Activated naive CD8-positive, alpha-beta T cell (primary cell): ENCODE data around the gene EHBP1.
"Not testable (repeated sequence)": the region's sequence is repeated elsewhere in the genome, so short reads cannot be mapped to it uniquely, and the experiment has no call there.

Experiments
- H3K27ac Mint-ChIP-seq: one replicate; pipeline ENCODE4 v1.8.0; 2021; ENCODE audit warnings: mixed read lengths
- H3K27me3 Mint-ChIP-seq: one replicate; pipeline ENCODE4 v1.8.0; 2021; ENCODE audit warnings: mixed read lengths
- H3K36me3 Mint-ChIP-seq: one replicate; pipeline ENCODE4 v1.8.0; 2021; ENCODE audit warnings: mixed read lengths
- H3K4me1 Mint-ChIP-seq: one replicate; pipeline ENCODE4 v1.8.0; 2021; ENCODE audit warnings: low read depth, mixed read lengths
- H3K4me3 Mint-ChIP-seq: one replicate; pipeline ENCODE4 v1.8.0; 2021; ENCODE audit warnings: mild to moderate bottlenecking, mixed read lengths
- H3K9me3 Mint-ChIP-seq: one replicate; pipeline ENCODE4 v1.8.0; 2021; ENCODE audit warnings: low read depth, mixed read lengths

EHBP1 gene

GRCh38 chr2:63071664-63072063, 366.2 kb downstream of the EHBP1 start:
- H3K4me3 Mint-ChIP-seq, result no peak overlapping the region
- no peaks in the 10 kb centered on the region for H3K36me3 Mint-ChIP-seq
- H3K4me1 Mint-ChIP-seq, result no peaks in the 10 kb centered on the region
- H3K27me3 Mint-ChIP-seq, result peaks cover 11% of the 10 kb centered on the region
- no peaks in the 10 kb centered on the region for H3K9me3 Mint-ChIP-seq
- H3K27ac Mint-ChIP-seq, result no peak overlapping the region

- Mint-ChIP-seq H3K4me1 (no peaks in the 10 kb centered on the region), H3K36me3 (no peaks in the 10 kb centered on the region), H3K27ac (no peak overlapping the region), H3K4me3 (no peak overlapping the region), H3K27me3 (peaks cover 6% of the 10 kb centered on the region), H3K9me3 (no peaks in the 10 kb centered on the region)
These were observed 368.5 kb downstream of the EHBP1 start for GRCh38 chr2:63073994-63074393.

- not testable (repeated sequence) for H3K27me3 Mint-ChIP-seq, H3K9me3 Mint-ChIP-seq, H3K4me1 Mint-ChIP-seq, H3K27ac Mint-ChIP-seq, H3K36me3 Mint-ChIP-seq, H3K4me3 Mint-ChIP-seq
These were observed 368.9 kb downstream of the EHBP1 start for GRCh38 chr2:63074399-63074798.

GRCh38 chr2:63078852-63079606, 373.5 kb downstream of the EHBP1 start:
- Mint-ChIP-seq H3K36me3 (no peaks in the 10 kb centered on the region), H3K4me1 (no peaks in the 10 kb centered on the region), H3K4me3 (no peak overlapping the region), H3K27me3 (peaks cover 10% of the 10 kb centered on the region), H3K27ac (no peak overlapping the region), H3K9me3 (no peaks in the 10 kb centered on the region)

- no peak overlapping the region for H3K27ac Mint-ChIP-seq
- H3K27me3 Mint-ChIP-seq, result peaks cover 15% of the 10 kb centered on the region
- H3K4me3 Mint-ChIP-seq, result no peak overlapping the region
- H3K9me3 Mint-ChIP-seq, result no peaks in the 10 kb centered on the region
- H3K4me1 Mint-ChIP-seq, result no peaks in the 10 kb centered on the region
- H3K36me3 Mint-ChIP-seq, result no peaks in the 10 kb centered on the region
These were observed 375.9 kb downstream of the EHBP1 start for GRCh38 chr2:63081404-63081803.

- no peak overlapping the region for H3K4me3 Mint-ChIP-seq
- H3K27me3 Mint-ChIP-seq, result peaks cover 12% of the 10 kb centered on the region
- no peak overlapping the region for H3K27ac Mint-ChIP-seq
- H3K36me3 Mint-ChIP-seq, result no peaks in the 10 kb centered on the region
- H3K9me3 Mint-ChIP-seq, result no peaks in the 10 kb centered on the region
- no peaks in the 10 kb centered on the region for H3K4me1 Mint-ChIP-seq
These were observed 381.2 kb downstream of the EHBP1 start for GRCh38 chr2:63086687-63087086.

GRCh38 chr2:63092401-63092800, 386.9 kb downstream of the EHBP1 start:
- no peaks in the 10 kb centered on the region for H3K4me1 Mint-ChIP-seq

GRCh38 chr2:63092857-63093256, 387.3 kb downstream of the EHBP1 start:
- no peak overlapping the region for H3K27ac Mint-ChIP-seq
- H3K9me3 Mint-ChIP-seq, result no peaks in the 10 kb centered on the region
- no peak overlapping the region for H3K4me3 Mint-ChIP-seq
- H3K36me3 Mint-ChIP-seq, result no peaks in the 10 kb centered on the region
- peaks cover 12% of the 10 kb centered on the region for H3K27me3 Mint-ChIP-seq
- H3K4me1 Mint-ChIP-seq, result no peaks in the 10 kb centered on the region

More at GRCh38 chr2:63092401-63092800, 386.9 kb downstream of the EHBP1 start:
- Mint-ChIP-seq H3K36me3 (no peaks in the 10 kb centered on the region), H3K4me3 (no peak overlapping the region), H3K9me3 (no peaks in the 10 kb centered on the region), H3K27me3 (peaks cover 12% of the 10 kb centered on the region), H3K27ac (no peak overlapping the region)

GRCh38 chr2:63093502-63093901, 388.0 kb downstream of the EHBP1 start:
- Mint-ChIP-seq H3K9me3 (no peaks in the 10 kb centered on the region), H3K4me1 (no peaks in the 10 kb centered on the region)

More at GRCh38 chr2:63093502-63093901, 388.0 kb downstream of the EHBP1 start:
- Mint-ChIP-seq H3K4me3 (no peak overlapping the region), H3K27ac (no peak overlapping the region), H3K36me3 (no peaks in the 10 kb centered on the region), H3K27me3 (peaks cover 12% of the 10 kb centered on the region)
